ENCODE results near the gene MSL1. TPM values are rescaled to one million over a fixed set of nuclear protein-coding genes. Genes with fewer than 3 reads are reported as not detected.

The MSL1 gene
- total RNA-seq, 2 experiments from 2014 or later, result 81.7 to 89.6 TPM

- H3K4me1 Mint-ChIP-seq, result peaks cover 8% of the 10 kb centered on the region
- peak; percentile 18 for DNase-seq
- H3K9me3 Mint-ChIP-seq (ENCODE audit: low read depth), result no peaks in the 10 kb centered on the region
- H3K4me3 Mint-ChIP-seq, result peak overlapping the region; percentile 53
- peak; percentile 18 for ATAC-seq
- H3K36me3 Mint-ChIP-seq (ENCODE audit: low read depth), result peaks cover 14% of the 10 kb centered on the region
- ChIA-PET POLR2A (no interaction called here), CTCF (interaction anchor here (0.6 to 1.0 kb wide), 2 partner anchors 8 to 110 kb away, joined by 3 to 7 read pairs; no protein-coding TSS in a partner anchor)
- no peak overlapping the region for H3K27ac Mint-ChIP-seq
- no peaks in the 10 kb centered on the region for H3K27me3 Mint-ChIP-seq
- intact Hi-C loops (cut with DNase I, micrococcal nuclease), result loop anchor here in 1 of 2 experiments (1.0 to 2.0 kb wide), 5 partner anchors 36 to 107 kb away; partner anchors contain the start of genes CASC3, MSL1 and WIPF2
Observed at GRCh38 chr17:40176754-40177110, 55.0 kb downstream of the MSL1 start.

- H3K36me3 Mint-ChIP-seq (ENCODE audit: low read depth), result peaks cover 11% of the 10 kb centered on the region
- ChIA-PET CTCF (interaction anchor here (0.5 to 2.0 kb wide), 4 partner anchors 9 to 164 kb away, joined by 3 to 7 read pairs (median 5); no protein-coding TSS in a partner anchor), POLR2A (no interaction called here)
- intact Hi-C loops (cut with DNase I, micrococcal nuclease), result loop anchor here in 1 of 2 experiments (1.0 to 2.0 kb wide), 5 partner anchors 37 to 108 kb away; partner anchors contain the start of genes CASC3, MSL1 and WIPF2
- DNase-seq (peak; percentile 95), ATAC-seq (peak; percentile 97)
- H3K4me1 Mint-ChIP-seq, result peaks cover 8% of the 10 kb centered on the region
- H3K27ac Mint-ChIP-seq, result no peak within 1 kb of the TSS
- peak within 1 kb of the TSS; percentile 53 for H3K4me3 Mint-ChIP-seq
- H3K27me3 Mint-ChIP-seq, result no peaks in the 10 kb centered on the region
- no peaks in the 10 kb centered on the region for H3K9me3 Mint-ChIP-seq (ENCODE audit: low read depth)
Observed at GRCh38 chr17:40177275-40177874, 55.6 kb downstream of the MSL1 start, which contains the start of gene RAPGEFL1. Gene RAPGEFL1 (plus strand): TSS chr17:40177470. CDS start chr17:40177862, 392 bp downstream.

- DNase-seq (no peak), ATAC-seq (no peak)
- CTCF ChIA-PET, result interaction anchor here (0.7 to 2.5 kb wide), 4 partner anchors 9 to 240 kb away, joined by 3 to 17 read pairs (median 4); partner anchors contain the start of gene TOP2A
- H3K9me3 Mint-ChIP-seq (ENCODE audit: low read depth), result no peaks in the 10 kb centered on the region
- no peaks in the 10 kb centered on the region for H3K27me3 Mint-ChIP-seq
- intact Hi-C loops (cut with DNase I, micrococcal nuclease), result no loop called here
- no peak overlapping the region for H3K27ac Mint-ChIP-seq
- H3K4me3 Mint-ChIP-seq, result peak overlapping the region; percentile 32
- POLR2A ChIA-PET, result no interaction called here
- peaks cover 11% of the 10 kb centered on the region for H3K36me3 Mint-ChIP-seq (ENCODE audit: low read depth)
- H3K4me1 Mint-ChIP-seq, result peaks cover 8% of the 10 kb centered on the region
Observed at GRCh38 chr17:40178021-40178601, 56.3 kb downstream of the MSL1 start.

- intact Hi-C loops (cut with DNase I, micrococcal nuclease), result no loop called here
- DNase-seq (no peak), ATAC-seq (no peak)
- CTCF ChIA-PET, result interaction anchor here (0.7 to 2.5 kb wide), 5 partner anchors 10 to 239 kb away, joined by 3 to 17 read pairs (median 5); partner anchors contain the start of gene TOP2A
- Mint-ChIP-seq H3K4me3 (peak overlapping the region; percentile 32), H3K9me3 (ENCODE audit: low read depth) (no peaks in the 10 kb centered on the region), H3K36me3 (ENCODE audit: low read depth) (peaks cover 7% of the 10 kb centered on the region), H3K4me1 (peaks cover 8% of the 10 kb centered on the region), H3K27me3 (no peaks in the 10 kb centered on the region), H3K27ac (no peak overlapping the region)
- POLR2A ChIA-PET, result no interaction called here
Observed at GRCh38 chr17:40178660-40179059, 56.9 kb downstream of the MSL1 start.

GRCh38 chr17:40179923-40180659 lies 58.3 kb downstream of the MSL1 start:
- H3K9me3 Mint-ChIP-seq (ENCODE audit: low read depth), result no peaks in the 10 kb centered on the region
- DNase-seq (no peak), ATAC-seq (no peak)
- POLR2A ChIA-PET, result interaction anchor here (0.6 kb wide), 1 partner anchor 88 kb away, joined by 5 read pairs; no protein-coding TSS in a partner anchor
- H3K36me3 Mint-ChIP-seq (ENCODE audit: low read depth), result peaks cover 7% of the 10 kb centered on the region
- intact Hi-C loops (cut with DNase I, micrococcal nuclease), result no loop called here
- peaks cover 8% of the 10 kb centered on the region for H3K4me1 Mint-ChIP-seq
- H3K27ac Mint-ChIP-seq, result no peak overlapping the region
- no peaks in the 10 kb centered on the region for H3K27me3 Mint-ChIP-seq
- CTCF ChIA-PET, result interaction anchor here (1.0 to 2.5 kb wide), 4 partner anchors 10 to 154 kb away, joined by 3 to 17 read pairs (median 5); no protein-coding TSS in a partner anchor
- H3K4me3 Mint-ChIP-seq, result no peak overlapping the region

- no peak for DNase-seq
- no peak for ATAC-seq
- ChIA-PET CTCF (interaction anchor here (0.9 to 2.5 kb wide), 3 partner anchors 9 to 12 kb away, joined by 3 to 17 read pairs (median 5); no protein-coding TSS in a partner anchor), POLR2A (interaction anchor here (0.6 kb wide), 1 partner anchor 89 kb away, joined by 5 read pairs; no protein-coding TSS in a partner anchor)
- H3K4me1 Mint-ChIP-seq, result peaks cover 8% of the 10 kb centered on the region
- peaks cover 7% of the 10 kb centered on the region for H3K36me3 Mint-ChIP-seq (ENCODE audit: low read depth)
- H3K9me3 Mint-ChIP-seq (ENCODE audit: low read depth), result no peaks in the 10 kb centered on the region
- H3K4me3 Mint-ChIP-seq, result no peak overlapping the region
- intact Hi-C loops (cut with DNase I, micrococcal nuclease), result no loop called here
- no peak overlapping the region for H3K27ac Mint-ChIP-seq
- H3K27me3 Mint-ChIP-seq, result no peaks in the 10 kb centered on the region
Observed at GRCh38 chr17:40180694-40181093, 58.9 kb downstream of the MSL1 start.

- intact Hi-C loops (cut with DNase I, micrococcal nuclease), result no loop called here
- DNase-seq (no peak), ATAC-seq (no peak)
- no peaks in the 10 kb centered on the region for H3K9me3 Mint-ChIP-seq (ENCODE audit: low read depth)
- no peaks in the 10 kb centered on the region for H3K27me3 Mint-ChIP-seq
- no peak overlapping the region for H3K27ac Mint-ChIP-seq
- peaks cover 8% of the 10 kb centered on the region for H3K4me1 Mint-ChIP-seq
- CTCF ChIA-PET, result interaction anchor here (0.7 to 0.9 kb wide), 2 partner anchors 13 to 100 kb away, joined by 3 read pairs; no protein-coding TSS in a partner anchor
- H3K36me3 Mint-ChIP-seq (ENCODE audit: low read depth), result peaks cover 7% of the 10 kb centered on the region
- no peak overlapping the region for H3K4me3 Mint-ChIP-seq
- POLR2A ChIA-PET, result no interaction called here
Observed at GRCh38 chr17:40181205-40181604, 59.4 kb downstream of the MSL1 start.

GRCh38 chr17:40182606-40183005 lies 60.8 kb downstream of the MSL1 start:
- intact Hi-C loops (cut with DNase I, micrococcal nuclease), result no loop called here
- ChIA-PET CTCF (interaction anchor here (1.0 kb wide), 2 partner anchors 9 to 14 kb away, joined by 4 read pairs; no protein-coding TSS in a partner anchor), POLR2A (no interaction called here)
- peaks cover 2% of the 10 kb centered on the region for H3K36me3 Mint-ChIP-seq (ENCODE audit: low read depth)
- H3K27ac Mint-ChIP-seq, result no peak overlapping the region
- ATAC-seq, result no peak
- no peak for DNase-seq
- H3K9me3 Mint-ChIP-seq (ENCODE audit: low read depth), result no peaks in the 10 kb centered on the region
- no peak overlapping the region for H3K4me3 Mint-ChIP-seq
- H3K4me1 Mint-ChIP-seq, result no peaks in the 10 kb centered on the region
- no peaks in the 10 kb centered on the region for H3K27me3 Mint-ChIP-seq

Small RNA genes lying within 50 kb of the gene (microRNA-seq; reads per million reads assigned to microRNA genes)
- gene MIR6866 (ENCODE audit: borderline replicate concordance), result 2.5 reads per million

Other genes with a start within 250 kb of the MSL1 start
- 10 to 100 TPM; 17.7 to 18.5 TPM for gene GSDMB, start 203.3 kb upstream of the MSL1 start, total RNA-seq
- 10 to 100 TPM; 46.8 to 64.9 TPM for gene ORMDL3, start 194.4 kb upstream of the MSL1 start, total RNA-seq
- gene LRRC3C, start 194.2 kb upstream of the MSL1 start, total RNA-seq, result not detected
- 1 to 10 TPM in 1 of 2 experiments, under 1 TPM in 1; 0.98 to 1.1 TPM for gene GSDMA, start 159.0 kb upstream of the MSL1 start, total RNA-seq
- gene PSMD3, start 141.2 kb upstream of the MSL1 start, total RNA-seq, result 100 to 1,000 TPM; 141 to 146 TPM
- gene CSF3, start 106.5 kb upstream of the MSL1 start, total RNA-seq, result not detected
- 100 to 1,000 TPM in 1 of 2 experiments, 10 to 100 TPM in 1; 97.4 to 110 TPM for gene MED24, start 67.6 kb upstream of the MSL1 start, total RNA-seq
- gene THRA, start 59.0 kb upstream of the MSL1 start, total RNA-seq, result 10 to 100 TPM; 12.9 to 13.1 TPM
- gene NR1D1, start 21.4 kb upstream of the MSL1 start, total RNA-seq, result 1 to 10 TPM; 5.2 to 5.4 TPM
- gene CASC3, start 18.6 kb downstream of the MSL1 start, total RNA-seq, result 100 to 1,000 TPM in 1 of 2 experiments, 10 to 100 TPM in 1; 88.3 to 104 TPM
- 1 to 10 TPM; 5.1 to 6.2 TPM for gene RAPGEFL1, start 55.5 kb downstream of the MSL1 start, total RNA-seq
- gene WIPF2, start 97.3 kb downstream of the MSL1 start, total RNA-seq, result 10 to 100 TPM; 18.4 to 23.6 TPM
- 100 to 1,000 TPM; 105 to 171 TPM for gene CDC6, start 165.9 kb downstream of the MSL1 start, total RNA-seq
- 10 to 100 TPM; 29.8 to 40.2 TPM for gene RARA, start 187.2 kb downstream of the MSL1 start, total RNA-seq
- not detected for gene GJD3, start 242.8 kb downstream of the MSL1 start, total RNA-seq